Heart left ventricle (tissue), 16 donors: ENCODE data around the gene STK38L. TPM values are rescaled to one million over a fixed set of nuclear protein-coding genes. Genes with fewer than 3 reads are reported as not detected.

Experiments used
- ATAC-seq, 4 donors: fragments of 200-7000 bp; cut with Tn5 transposase; one replicate each; pipeline ENCODE4 v1.9.1; 2020 to 2022; ENCODE audit warnings: moderate library complexity in 4 of 4, mild to moderate bottlenecking in 3 of 4, moderate number of reproducible peaks in 1 of 4
- DNase-seq, 5 donors: peaks; one replicate each; pipeline ENCODE4 v3.0.0-alpha.2; 2020
- H3K27ac ChIP-seq, 12 donors: fragments of 200-600 bp; sonication (generic) in 4 of 12; one replicate each; pipeline versions ENCODE4 v1.5.0 to v1.8.0; 2016 to 2022; ENCODE audit warnings: mild to moderate bottlenecking in 2 of 12
- H3K27me3 ChIP-seq, 9 donors: fragments of 200-600 bp; sonication (generic) in 2 of 9; one replicate each; pipeline versions ENCODE4 v1.5.1 to v1.8.0; 2016 to 2022; ENCODE audit warnings: mild to moderate bottlenecking in 3 of 9
- H3K36me3 ChIP-seq, 9 donors: fragments of 200-600 bp; sonication (generic) in 2 of 9; one replicate each; pipeline versions ENCODE4 v1.5.0 to v1.8.0; 2018 to 2022; ENCODE audit warnings: mild to moderate bottlenecking in 2 of 9
- H3K4me1 ChIP-seq, 12 donors: fragments of 200-600 bp; sonication (generic) in 4 of 12; one replicate each; pipeline versions ENCODE4 v1.5.0 to v1.8.0; 2016 to 2022; ENCODE audit warnings: mild to moderate bottlenecking in 3 of 12
- H3K4me3 ChIP-seq, 12 donors: fragments of 200-600 bp; sonication (generic) in 4 of 12; one replicate each; pipeline versions ENCODE4 v1.5.0 to v1.8.0; 2017 to 2022; ENCODE audit warnings: mild to moderate bottlenecking in 9 of 12, moderate library complexity in 4 of 12
- H3K9me3 ChIP-seq, 12 donors: fragments of 200-600 bp; sonication (generic) in 4 of 12; one replicate each; pipeline versions ENCODE4 v1.5.0 to v1.8.0; 2016 to 2022; ENCODE audit warnings: mild to moderate bottlenecking in 1 of 12
- POLR2A ChIP-seq, 2 donors: fragments of 450-650 bp; IDR thresholded peaks; one replicate each; pipeline ENCODE4 v1.6.1; 2017; ENCODE audit warnings: antibody characterized with exemption in 2 of 2, mild to moderate bottlenecking in 2 of 2, moderate library complexity in 2 of 2
- WGBS, 4 donors: extraction: QIAGEN DNeasy Blood & Tissue Kit in 2 of 4; methylation state at CpG; one replicate each; pipeline versions ENCODE4 v1.1.5 to v1.1.7; 2013 to 2018; 5-methylcytosine and 5-hydroxymethylcytosine counted together
- intact Hi-C, 10 donors: fragments of 100-400 bp; cut with DNase I; formaldehyde crosslinking; loops; one replicate each; pipeline versions ENCODE4 v1.11.1 to v1.14.2; 2022
- polyA plus RNA-seq, 2 donors: library from polyadenylated mRNA; stranded (reverse); fragments of 200-250 nt; gene quantifications; one replicate each; pipeline ENCODE4 v1.2.3, GENCODE V29; 2013
- total RNA-seq, 9 donors: library from RNA; depleted of rRNA in 2 of 9; stranded (reverse); fragments of >200 nt in 2 of 9; fragmentation: NEBNext Ultra II Directional in 3 of 9; extraction: Animal tissue kit (Norgen Biotek cat#: 25700) in 3 of 9; gene quantifications; one replicate each; pipeline versions ENCODE4 v1.1.0 to v1.2.4, GENCODE V29; 2016 to 2023
- TF ChIP-seq, protein P1 (sequence below), 12 donors: fragments of 200-600 bp; sonication (generic) in 4 of 12; IDR thresholded peaks; one replicate each; pipeline versions ENCODE4 v1.5.0 to v1.8.0; 2018 to 2022; ENCODE audit warnings: antibody characterized with exemption in 12 of 12, mild to moderate bottlenecking in 5 of 12
- donor health status: ischemic (EF 13 %, LVEDD 7.1; RV severe dilation, severe dysfunction).
- donor health status: healthy with polysubstance abuse.
- donor health status: DM: no; HTN: yes; CAD: no.
- donor health status: DM: no; HTN: no; CAD: no.
- donor health status: ischemic (EF 25% LVEDD 6.9; RV normal size, moderate dysfunction).
- donor health status: ischemic (EF 25% LVEDD 5.7; RV mildly dilated, moderate dysfunction).
- donor health status: healthy.
- donor health status: DM: yes; HTN: yes; CAD: no.
- donor health status: ischemic (EF 35%, LVEDD 5.7; RV mildly dilated, moderate dysfunction).
- donor health status: nonischemic (EF 11% LVEDD 7.7; RV severe dilation, severe dysfunction).
- donor health status: DM: yes; HTN: yes; CAD: no.
- donor health status: PGD.
- donor health status: ischemic (EF 29% LVEDD 5.4; RV normal size, mild dysfunction).
- donor health status: nonischemic (EF 23%, LVEDD 6.1; RV moderate dilation, normal function).

The STK38L gene
- total and polyA plus RNA-seq, 11 donors, result 21.1 to 142 (median 55.2) TPM

DNA sequence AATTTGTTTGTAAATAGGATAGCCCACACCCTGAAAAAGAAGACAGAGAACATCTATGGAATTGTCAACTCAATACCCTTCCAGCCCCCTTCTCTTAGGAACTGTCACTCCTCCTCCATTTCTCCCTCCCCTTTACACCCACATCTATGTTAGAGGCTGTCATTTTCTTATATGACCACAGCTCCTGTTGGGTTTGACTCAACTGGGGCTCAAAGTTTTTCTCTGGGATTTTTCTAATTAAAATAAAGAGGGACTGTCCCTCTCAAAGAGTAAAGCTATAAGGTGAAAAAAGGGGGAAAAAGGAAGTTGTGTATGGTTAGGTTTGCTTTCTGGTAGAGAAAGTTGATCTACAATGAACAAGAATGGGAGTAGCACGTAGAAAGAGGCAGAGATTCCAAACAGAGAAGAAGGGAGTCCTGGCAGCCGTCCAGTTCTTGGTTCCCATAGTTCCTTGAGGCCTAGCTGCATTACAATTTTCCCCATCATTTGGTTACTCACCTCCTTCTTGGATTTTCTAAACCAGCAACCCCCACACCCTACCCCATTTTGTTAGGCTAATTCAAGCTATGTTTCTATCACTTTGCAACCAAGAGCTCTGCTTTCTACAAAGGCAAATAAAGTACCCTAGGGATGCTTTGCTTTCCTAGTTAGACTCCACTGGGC, 44.3 kb upstream of the STK38L start:
- Histone ChIP-seq H3K9me3 (no peaks in the 10 kb centered on the region), H3K27me3 (no peaks in the 10 kb centered on the region), H3K4me1 (peaks cover 0 to 28% (median 16%) of the 10 kb centered on the region in 12 donors), H3K36me3 (no peaks in the 10 kb centered on the region), H3K27ac (peak overlapping the region in 3 of 12 donors; percentile 71 to 88 (median 79)), H3K4me3 (no peak overlapping the region)
- intact Hi-C loops, result loop anchor here in 1 of 10 donors (10.0 kb wide), 1 partner anchor 55 kb away; no protein-coding TSS in a partner anchor
- WGBS, 4 donors, result 66 to 82% (median 77%) methylated on average over 2 of the region's 2 CpGs
- no peak for ATAC-seq
- TF ChIP-seq POLR2A (IDR thresholded peaks at IDR 0.05), result no peak
- TF ChIP-seq, protein P1, sequence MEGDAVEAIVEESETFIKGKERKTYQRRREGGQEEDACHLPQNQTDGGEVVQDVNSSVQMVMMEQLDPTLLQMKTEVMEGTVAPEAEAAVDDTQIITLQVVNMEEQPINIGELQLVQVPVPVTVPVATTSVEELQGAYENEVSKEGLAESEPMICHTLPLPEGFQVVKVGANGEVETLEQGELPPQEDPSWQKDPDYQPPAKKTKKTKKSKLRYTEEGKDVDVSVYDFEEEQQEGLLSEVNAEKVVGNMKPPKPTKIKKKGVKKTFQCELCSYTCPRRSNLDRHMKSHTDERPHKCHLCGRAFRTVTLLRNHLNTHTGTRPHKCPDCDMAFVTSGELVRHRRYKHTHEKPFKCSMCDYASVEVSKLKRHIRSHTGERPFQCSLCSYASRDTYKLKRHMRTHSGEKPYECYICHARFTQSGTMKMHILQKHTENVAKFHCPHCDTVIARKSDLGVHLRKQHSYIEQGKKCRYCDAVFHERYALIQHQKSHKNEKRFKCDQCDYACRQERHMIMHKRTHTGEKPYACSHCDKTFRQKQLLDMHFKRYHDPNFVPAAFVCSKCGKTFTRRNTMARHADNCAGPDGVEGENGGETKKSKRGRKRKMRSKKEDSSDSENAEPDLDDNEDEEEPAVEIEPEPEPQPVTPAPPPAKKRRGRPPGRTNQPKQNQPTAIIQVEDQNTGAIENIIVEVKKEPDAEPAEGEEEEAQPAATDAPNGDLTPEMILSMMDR (IDR thresholded peaks at IDR 0.05), result no peak
- no peak for DNase-seq

DNA sequence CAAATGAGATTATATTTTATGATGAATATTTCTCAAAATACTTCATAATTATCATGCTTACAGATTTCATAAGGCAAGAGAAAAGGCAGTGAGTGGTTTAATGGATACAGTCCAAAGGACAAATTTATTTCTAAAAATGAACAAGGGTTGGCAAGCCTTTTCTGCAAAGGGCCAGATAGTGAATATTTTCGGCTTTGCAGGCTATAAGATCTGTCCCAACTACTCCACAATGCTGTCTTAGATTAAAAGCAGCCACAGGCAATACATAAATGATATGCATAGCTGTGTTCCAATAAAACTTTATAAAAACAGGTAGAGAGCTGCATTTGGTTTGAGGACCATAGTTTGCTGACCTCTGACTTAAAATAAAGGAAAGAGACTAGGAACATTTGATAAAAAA, 42.9 kb upstream of the STK38L start:
- Histone ChIP-seq H3K4me3 (no peak overlapping the region), H3K9me3 (no peaks in the 10 kb centered on the region), H3K36me3 (no peaks in the 10 kb centered on the region), H3K4me1 (peaks cover 0 to 26% (median 13%) of the 10 kb centered on the region in 12 donors), H3K27me3 (no peaks in the 10 kb centered on the region), H3K27ac (peak overlapping the region in 9 of 12 donors; percentile 8 to 88 (median 51))
- DNase-seq (no peak), ATAC-seq (peak in 2 of 4 donors; percentile 17 to 41)
- 35 to 45% (median 42%) methylated on average over 1 of the region's 1 CpG for WGBS, 4 donors
- no peak for TF ChIP-seq POLR2A (IDR thresholded peaks at IDR 0.05)
- TF ChIP-seq, protein P1 (IDR thresholded peaks at IDR 0.05), result no peak
- intact Hi-C loops, result no loop called here

DNA sequence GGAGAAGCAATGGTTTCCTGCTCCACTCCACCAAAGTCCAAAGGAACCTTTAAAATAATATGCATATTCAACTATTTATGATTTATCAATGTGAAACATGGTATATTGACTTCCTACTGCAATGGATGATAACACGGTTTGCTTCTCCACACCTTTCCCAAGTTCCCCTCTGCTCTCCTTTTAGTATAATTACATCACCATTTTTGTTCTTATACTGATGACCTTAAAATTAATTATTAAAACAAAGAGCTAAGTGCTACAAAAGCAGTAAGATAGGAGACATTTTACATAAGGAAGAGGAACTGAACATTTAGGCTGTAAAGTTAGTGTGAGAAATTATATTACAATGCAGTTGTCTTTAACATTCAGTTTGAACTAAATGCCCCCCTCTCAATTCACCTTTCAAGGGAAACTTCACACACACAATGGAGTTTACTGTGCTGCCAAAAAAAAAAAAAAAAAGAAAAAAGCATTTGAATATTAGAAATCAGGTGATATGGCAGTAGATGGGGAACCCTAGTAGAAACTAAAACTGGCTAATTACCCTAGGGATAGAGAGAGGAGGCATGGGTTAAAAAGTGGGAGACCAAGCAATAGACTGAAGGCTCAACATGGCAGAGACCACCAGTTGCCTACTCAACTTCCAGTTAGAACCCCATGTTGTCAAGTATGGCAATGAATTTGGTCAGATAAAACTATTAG, 37.1 kb upstream of the STK38L start:
- Histone ChIP-seq H3K27me3 (no peaks in the 10 kb centered on the region), H3K27ac (no peak overlapping the region), H3K4me3 (no peak overlapping the region), H3K9me3 (peaks cover 0 to 16% (median 0%) of the 10 kb centered on the region in 12 donors), H3K4me1 (peaks cover 0 to 7% (median 0%) of the 10 kb centered on the region in 12 donors), H3K36me3 (no peaks in the 10 kb centered on the region)
- 64 to 82% (median 77%) methylated on average over 1 of the region's 1 CpG for WGBS, 4 donors
- intact Hi-C loops, result no loop called here
- DNase-seq (no peak), ATAC-seq (no peak)
- TF ChIP-seq, protein P1 (IDR thresholded peaks at IDR 0.05), result no peak
- no peak for TF ChIP-seq POLR2A (IDR thresholded peaks at IDR 0.05)

DNA sequence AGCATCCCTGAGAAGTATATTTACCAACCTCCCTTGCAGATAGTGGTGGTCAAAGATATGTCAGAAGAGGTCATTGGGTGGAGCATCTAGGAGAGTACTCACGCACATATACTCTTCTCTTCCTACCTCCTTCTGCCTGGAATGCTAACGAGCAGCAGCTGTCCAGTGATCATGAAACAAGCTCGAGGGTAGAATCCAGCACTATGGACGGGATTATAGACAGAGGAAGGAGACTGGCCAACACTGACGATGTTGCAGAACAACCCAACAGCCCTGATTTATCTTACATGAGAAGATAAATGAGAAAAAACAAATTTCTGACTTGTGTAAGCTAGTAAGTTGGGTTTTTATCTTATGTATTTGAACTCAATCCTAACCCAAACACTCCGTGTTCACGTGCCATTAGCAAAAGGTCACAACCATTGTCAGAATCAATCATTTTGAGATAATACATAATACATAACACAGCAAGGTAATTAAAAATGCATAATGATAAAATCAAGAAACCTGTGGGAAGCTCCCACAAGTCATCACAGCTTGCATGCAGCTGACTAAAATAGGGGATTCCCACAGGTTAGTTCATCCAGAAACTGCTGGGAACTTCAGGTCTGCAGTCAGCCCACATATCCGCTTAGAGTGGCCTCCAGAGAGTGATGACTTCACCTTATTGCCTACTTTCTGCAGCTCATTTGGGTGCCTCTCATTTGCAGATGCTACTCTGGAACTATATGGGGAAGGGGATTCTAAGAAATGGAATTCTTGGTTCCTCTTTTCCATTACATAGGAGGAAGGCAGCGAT, 36.3 kb upstream of the STK38L start:
- H3K4me3 ChIP-seq, result no peak overlapping the region
- H3K36me3 ChIP-seq, result no peaks in the 10 kb centered on the region
- H3K4me1 ChIP-seq, result no peaks in the 10 kb centered on the region
- H3K27ac ChIP-seq, result no peak overlapping the region
- intact Hi-C loops, result no loop called here
- H3K9me3 ChIP-seq, result peaks cover 0 to 16% (median 0%) of the 10 kb centered on the region in 12 donors
- ATAC-seq (no peak), DNase-seq (no peak)
- no peak for TF ChIP-seq POLR2A (IDR thresholded peaks at IDR 0.05)
- TF ChIP-seq, protein P1 (IDR thresholded peaks at IDR 0.05), result no peak
- WGBS, 4 donors, result 74 to 79% (median 77%) methylated on average over 9 of the region's 9 CpGs
- H3K27me3 ChIP-seq, result no peaks in the 10 kb centered on the region
